HG03354 (cell line): ENCODE results near the gene CEP104.

Experiments used
- ATAC-seq: cut with Tn5 transposase; IDR thresholded peaks from one replicate; pipeline ENCODE4 v1.9.1; 2021; ENCODE audit warnings: mild to moderate bottlenecking; ENCODE audit not compliant: unreplicated experiment, poor library complexity, severe bottlenecking

The CEP104 gene

GRCh38 chr1:3895279-3895950 is 38.4 kb upstream of the CEP104 start:
- no peak for ATAC-seq

DNA sequence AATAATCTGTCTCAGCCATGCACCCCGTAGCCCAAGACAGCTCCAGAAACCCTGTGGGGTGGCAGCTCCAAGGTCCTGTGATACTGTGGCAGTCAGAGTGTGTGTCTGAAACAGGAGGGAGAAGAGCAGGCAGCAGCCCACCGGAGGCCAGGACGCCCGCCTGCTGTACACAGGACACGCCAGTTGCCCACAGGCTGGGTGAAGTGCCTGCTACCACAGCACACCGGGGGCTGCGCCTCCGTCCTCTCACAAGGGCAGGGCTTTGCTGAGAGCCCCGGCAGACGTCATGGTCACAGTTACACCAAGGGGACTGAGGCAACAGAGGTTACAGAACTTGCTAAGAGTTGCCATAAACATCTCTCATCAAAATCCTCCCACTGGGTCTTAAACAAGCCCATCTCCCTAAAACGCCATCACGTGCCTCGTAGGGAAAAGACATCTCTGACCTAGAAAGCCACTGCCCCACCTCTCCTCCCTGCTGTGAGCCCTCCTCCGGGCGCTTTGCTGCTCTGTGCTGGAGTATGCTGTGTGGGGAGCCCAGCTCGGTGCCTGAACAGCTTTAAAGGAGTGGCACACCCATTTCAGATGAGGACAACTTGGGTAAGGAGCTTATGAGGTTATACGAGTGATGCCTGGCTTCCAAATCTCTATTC is 37.7 kb upstream of the CEP104 start:
- no peak for ATAC-seq

GRCh38 chr1:3893190-3893589 is 36.2 kb upstream of the CEP104 start:
- ATAC-seq, result no peak

- no peak for ATAC-seq
These were observed 35.7 kb upstream of the CEP104 start for GRCh38 chr1:3892748-3893147.

GRCh38 chr1:3891329-3891865 is 34.4 kb upstream of the CEP104 start:
- ATAC-seq, result no peak

DNA sequence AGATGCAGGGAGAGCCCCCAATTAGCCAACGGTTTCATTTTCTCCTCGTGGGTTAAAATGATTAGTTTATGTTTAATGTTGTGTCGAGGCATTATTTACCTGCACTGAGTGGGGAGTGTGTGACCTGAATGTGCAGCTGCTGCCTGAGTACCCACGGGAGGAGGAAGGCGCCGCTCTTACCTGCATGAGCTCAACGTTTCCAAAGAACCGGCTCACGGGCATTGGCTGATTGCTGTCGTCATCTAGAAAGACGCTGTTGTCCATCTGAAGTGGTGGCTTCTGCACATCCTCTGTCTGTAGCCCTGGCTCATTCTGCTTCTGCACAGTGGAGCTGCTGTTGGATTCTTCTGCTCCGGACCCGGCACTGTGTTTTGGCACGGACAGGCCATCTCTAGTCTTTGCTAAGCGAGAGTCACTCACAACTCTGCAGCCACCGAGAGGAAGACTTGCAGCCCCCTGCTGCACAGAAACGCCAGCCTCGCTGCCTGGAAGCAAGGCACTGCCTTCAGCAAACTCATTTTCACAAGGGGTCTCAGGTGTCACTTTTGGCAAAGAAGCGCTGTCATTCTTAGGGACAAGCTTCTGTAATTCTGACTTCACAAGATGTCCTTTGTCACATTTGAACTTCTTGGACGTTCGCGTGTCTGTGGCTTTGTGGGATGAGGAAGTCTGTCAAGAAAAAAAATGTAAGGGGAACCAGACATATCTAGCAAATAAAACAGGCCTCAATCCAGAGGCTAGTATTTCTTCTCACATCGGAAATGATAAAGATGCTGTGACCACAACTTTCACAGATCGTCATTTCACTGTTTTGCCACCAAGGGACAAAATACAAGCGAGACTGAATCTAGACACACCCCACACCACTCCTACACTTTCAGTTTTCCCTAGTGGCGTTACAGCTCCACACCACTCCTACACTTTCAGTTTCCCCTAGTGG is 33.6 kb upstream of the CEP104 start:
- no peak for ATAC-seq

GRCh38 chr1:3889936-3890335 is 32.9 kb upstream of the CEP104 start:
- no peak for ATAC-seq

DNA sequence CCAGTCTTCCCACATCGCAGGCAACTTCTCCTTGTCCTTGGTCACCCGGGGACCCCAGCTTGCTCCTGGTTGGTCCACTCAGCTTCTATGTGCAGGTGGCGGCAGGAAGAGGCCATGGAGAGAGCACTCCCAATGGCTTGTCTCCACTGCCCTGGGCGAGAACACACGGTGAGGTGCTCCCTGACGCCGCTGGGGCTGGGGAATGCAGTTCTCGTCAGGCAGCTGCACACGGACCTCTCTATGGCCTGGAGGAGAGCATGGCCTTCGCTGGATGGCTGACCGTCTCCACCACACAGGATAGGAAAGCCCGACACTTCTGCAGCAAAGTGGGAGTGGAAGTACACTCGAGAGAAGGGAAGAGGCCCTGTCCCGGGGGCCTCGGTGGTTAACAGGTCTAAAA is 31.3 kb upstream of the CEP104 start:
- ATAC-seq, result no peak

DNA sequence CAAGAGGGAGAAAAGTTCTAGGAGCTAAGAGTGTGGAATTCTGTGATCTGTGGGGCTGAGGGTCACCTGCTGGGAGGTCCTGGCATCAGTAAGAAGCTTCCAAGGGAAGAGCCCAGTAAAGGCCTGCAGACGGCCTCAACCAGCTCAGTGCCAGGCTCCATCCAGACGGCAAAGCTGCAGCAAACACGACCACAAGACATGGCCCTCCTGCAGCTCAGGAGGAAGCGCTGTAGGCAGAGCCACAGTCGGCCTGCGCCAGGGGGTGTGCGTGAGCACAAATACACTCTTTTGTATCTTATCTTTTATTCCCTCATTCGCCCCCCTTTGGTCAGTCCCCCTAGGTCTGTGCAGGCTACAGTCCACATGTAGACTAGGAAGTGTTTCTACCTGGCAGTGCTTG is 29.7 kb upstream of the CEP104 start:
- no peak for ATAC-seq

GRCh38 chr1:3886106-3886670 is 29.2 kb upstream of the CEP104 start:
- ATAC-seq, result no peak

- no peak for ATAC-seq
These were observed 28.6 kb upstream of the CEP104 start for GRCh38 chr1:3885611-3886010.

DNA sequence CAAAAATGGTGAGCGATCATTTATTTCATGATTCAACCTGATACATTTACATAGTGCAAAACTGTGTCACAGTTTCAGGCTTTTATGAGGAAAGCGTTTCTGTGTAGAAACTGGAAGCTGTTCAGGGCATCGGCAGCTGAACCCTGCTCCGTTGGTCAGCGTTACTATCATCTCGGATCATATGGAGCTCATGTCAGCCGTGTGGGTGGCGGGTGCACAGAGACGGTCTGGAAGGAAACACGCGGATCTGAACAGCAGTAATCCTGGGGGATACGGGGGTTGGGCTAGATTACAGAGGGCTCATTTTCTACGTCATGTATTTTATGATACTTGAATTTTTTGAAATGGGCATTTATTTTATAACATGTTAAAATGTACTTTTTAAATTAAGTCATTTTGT is 28.0 kb upstream of the CEP104 start:
- no peak for ATAC-seq

- no peak for ATAC-seq
These were observed 26.3 kb upstream of the CEP104 start for GRCh38 chr1:3883194-3883925.

DNA sequence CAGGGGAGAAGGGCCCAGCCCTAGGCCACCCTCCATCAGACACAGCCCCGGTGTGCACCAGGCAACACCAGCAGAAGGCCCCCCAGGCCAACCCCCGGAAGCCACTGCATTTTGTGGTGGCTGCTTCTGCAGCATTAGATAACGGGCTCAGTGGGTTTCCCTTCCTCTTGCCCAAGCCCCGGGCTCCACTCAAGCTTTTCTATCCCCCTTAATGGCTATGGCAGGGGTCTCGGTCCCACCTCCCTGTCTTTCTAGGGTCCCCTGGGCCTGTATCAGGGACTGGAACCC is 24.1 kb upstream of the CEP104 start:
- ATAC-seq, result no peak

- ATAC-seq, result no peak
These were observed 23.6 kb upstream of the CEP104 start for GRCh38 chr1:3880429-3881192.

- ATAC-seq, result no peak
These were observed 22.9 kb upstream of the CEP104 start for GRCh38 chr1:3879787-3880428.

DNA sequence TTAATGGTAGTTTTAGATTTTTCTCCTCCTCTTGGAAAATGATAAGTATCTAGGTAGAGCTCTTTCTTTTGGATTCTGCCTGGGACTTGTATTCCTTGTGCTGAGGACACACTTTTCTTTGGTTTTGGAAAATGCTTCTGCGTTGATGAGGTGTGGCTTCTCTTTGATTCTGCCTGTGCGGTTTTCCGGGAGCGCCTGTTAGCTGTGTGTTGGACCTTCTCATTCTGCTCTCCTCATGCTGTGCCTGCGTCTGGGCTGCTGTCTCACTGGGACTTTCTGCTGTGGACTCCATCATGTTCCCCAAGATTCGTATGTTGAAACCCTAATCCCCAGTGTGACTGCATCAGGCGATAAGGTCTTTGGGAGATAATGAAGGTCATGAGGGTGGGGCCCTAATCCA is 22.1 kb upstream of the CEP104 start:
- no peak for ATAC-seq

GRCh38 chr1:3876716-3877115 is 19.7 kb upstream of the CEP104 start:
- no peak for ATAC-seq

DNA sequence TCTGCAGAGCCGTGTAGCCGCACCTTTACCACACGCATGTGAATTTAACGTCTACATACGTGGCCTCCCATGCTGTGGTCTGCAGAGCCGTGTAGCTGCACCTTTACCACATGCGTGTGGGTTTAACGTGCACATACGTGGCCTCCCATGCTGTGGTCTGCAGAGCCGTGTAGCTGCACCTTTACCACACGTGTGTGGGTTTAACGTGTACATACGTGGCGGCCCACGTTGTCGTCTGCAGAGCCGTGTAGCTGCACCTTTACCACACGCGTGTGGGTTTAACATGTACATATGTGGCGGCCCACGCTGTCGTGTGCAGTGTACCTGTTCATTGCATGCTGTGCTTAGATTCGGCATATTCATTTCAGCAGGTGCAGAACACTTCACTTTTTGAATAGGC is 17.7 kb upstream of the CEP104 start:
- no peak for ATAC-seq
